Activated CD8-positive, alpha-beta memory T cell treated with anti-CD3 and anti-CD28 coated beads, Interleukin-2, amount 50 U/mL, for 1 hour (primary cell): Measurements from ENCODE around the gene LDHAL6B.

Experiments
- DNase-seq: peaks from one replicate; pipeline ENCODE4 v3.0.0-alpha.2; 2020; ENCODE audit errors: extremely low read depth

The LDHAL6B gene

DNA sequence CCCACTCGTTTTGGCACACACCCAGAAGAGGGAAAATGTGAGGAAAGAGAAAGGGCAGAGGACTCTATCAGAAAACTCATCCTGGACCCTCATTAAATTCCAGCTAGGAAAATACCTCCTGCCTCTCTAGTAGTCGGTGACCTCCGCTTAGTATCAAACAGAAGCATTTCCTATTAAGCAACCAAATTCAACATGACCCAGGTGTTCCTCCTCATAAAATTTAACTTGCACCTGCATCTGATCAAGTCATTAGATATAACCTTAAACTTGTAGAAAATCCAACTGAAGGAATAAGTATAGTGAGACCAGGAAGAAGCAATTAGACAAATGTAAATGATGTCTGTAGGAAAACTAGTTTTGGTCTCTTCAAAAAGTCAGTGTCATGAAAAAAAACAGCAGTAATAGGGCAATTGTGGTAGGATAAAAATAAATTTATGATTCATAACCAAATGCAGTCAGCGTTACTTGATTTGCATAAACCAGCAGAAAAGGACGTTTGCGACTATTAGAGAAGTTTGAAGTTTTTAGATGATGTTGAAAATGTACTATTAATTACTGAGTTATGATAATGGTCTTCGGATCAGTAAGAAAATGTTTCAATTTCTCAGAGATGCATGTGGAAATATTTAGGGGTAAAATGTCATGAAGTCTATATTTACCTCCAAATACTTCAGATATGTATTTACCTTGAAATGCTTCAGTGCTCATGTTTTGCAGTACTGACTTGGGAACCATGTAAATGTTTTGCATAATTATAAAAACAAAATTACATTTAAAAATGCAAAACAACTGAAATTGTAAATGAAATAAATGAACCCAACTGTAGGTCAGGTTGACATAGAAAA is 44.6 kb downstream of the LDHAL6B start:
- no peak for DNase-seq

GRCh38 chr15:59252137-59252536 is 45.5 kb downstream of the LDHAL6B start:
- DNase-seq = no peak

GRCh38 chr15:59255680-59256336 is 49.2 kb downstream of the LDHAL6B start:
- DNase-seq = no peak

- no peak for DNase-seq
Measured at GRCh38 chr15:59256482-59256881, 49.8 kb downstream of the LDHAL6B start.

DNA sequence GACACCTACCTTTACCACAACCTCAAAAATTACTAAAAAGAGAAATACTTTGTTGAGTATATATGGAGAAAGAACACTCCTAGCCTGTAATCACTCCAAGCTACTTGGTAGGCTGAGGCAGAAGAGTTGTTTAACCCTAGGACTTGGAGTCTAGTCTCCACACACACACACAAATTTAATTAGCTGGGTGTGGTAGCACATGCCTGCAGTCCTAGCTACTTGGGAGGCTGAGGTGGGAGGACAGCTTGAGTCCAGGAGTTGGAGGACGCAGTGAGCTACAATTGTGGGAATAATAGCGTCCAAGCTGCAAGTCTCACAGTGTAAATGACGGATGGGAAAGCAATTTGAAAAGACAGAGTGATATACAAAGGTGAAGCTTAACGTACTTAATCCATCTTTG is 50.5 kb downstream of the LDHAL6B start:
- no peak for DNase-seq
